HG03520 (cell line): ENCODE measurements around the gene NACC2.
"Not testable (repeated sequence)": the region's sequence is repeated elsewhere in the genome, so short reads cannot be mapped to it uniquely, and the experiment has no call there.

Source experiments
- ATAC-seq: cut with Tn5 transposase; IDR thresholded peaks from one replicate; pipeline ENCODE4 v1.9.1; 2021; ENCODE audit warnings: mild to moderate bottlenecking, moderate library complexity; ENCODE audit not compliant: unreplicated experiment

NACC2 gene

GRCh38 chr9:136111190-136111589 lies 16.1 kb upstream of the NACC2 start:
- no peak for ATAC-seq

GRCh38 chr9:136110082-136111061 lies 15.3 kb upstream of the NACC2 start:
- no peak for ATAC-seq

- peak; percentile 68 for ATAC-seq
These were observed 14.4 kb upstream of the NACC2 start for GRCh38 chr9:136109351-136110081.

GRCh38 chr9:136108648-136109266 lies 13.7 kb upstream of the NACC2 start:
- no peak for ATAC-seq

GRCh38 chr9:136107953-136108647 lies 13.0 kb upstream of the NACC2 start:
- ATAC-seq: no peak

- no peak for ATAC-seq
These were observed 12.3 kb upstream of the NACC2 start for GRCh38 chr9:136107155-136107952.

GRCh38 chr9:136105398-136106135 lies 10.5 kb upstream of the NACC2 start:
- no peak for ATAC-seq

- no peak for ATAC-seq
These were observed 9.8 kb upstream of the NACC2 start for GRCh38 chr9:136104916-136105315.

GRCh38 chr9:136104488-136104800 lies 9.4 kb upstream of the NACC2 start:
- no peak for ATAC-seq

GRCh38 chr9:136103651-136104487 lies 8.8 kb upstream of the NACC2 start:
- ATAC-seq: no peak

- ATAC-seq: not testable (repeated sequence)
These were observed 6.6 kb upstream of the NACC2 start for GRCh38 chr9:136101615-136102074.

- no peak for ATAC-seq
These were observed 5.9 kb upstream of the NACC2 start for GRCh38 chr9:136100700-136101614.

- no peak for ATAC-seq
These were observed 4.5 kb upstream of the NACC2 start for GRCh38 chr9:136099542-136099941.

- no peak for ATAC-seq
These were observed 3.8 kb upstream of the NACC2 start for GRCh38 chr9:136098844-136099243.

- no peak for ATAC-seq
These were observed 3.1 kb upstream of the NACC2 start for GRCh38 chr9:136098210-136098609.

GRCh38 chr9:136096505-136097001 lies 1.5 kb upstream of the NACC2 start:
- no peak for ATAC-seq
